ENCODE data around the gene DAD1.
A peak's percentile ranks its signal among the peaks of the same experiment; 100 is the strongest.
"Not testable (repeated sequence)": the region's sequence is repeated elsewhere in the genome, so short reads cannot be mapped to it uniquely, and the experiment has no call there.

The DAD1 gene

GRCh38 chr14:22589096-22589839, at the start of gene DAD1:
DAD1 (minus strand) TSS chr14:22589224; CDS start chr14:22589157, 67 bp downstream.
- peak; percentile 99 for DNase-seq

GRCh38 chr14:22635980-22636379, 47.0 kb upstream of the DAD1 start:
- not testable (repeated sequence) for DNase-seq

- DNase-seq: no peak
Measured at GRCh38 chr14:22634233-22634900, 45.3 kb upstream of the DAD1 start.

GRCh38 chr14:22630486-22630885, 41.5 kb upstream of the DAD1 start:
- DNase-seq: no peak

- DNase-seq: no peak
Measured at GRCh38 chr14:22630066-22630465, 41.0 kb upstream of the DAD1 start.

GRCh38 chr14:22629361-22629760, 40.3 kb upstream of the DAD1 start:
- DNase-seq: no peak

- no peak for DNase-seq
Measured at GRCh38 chr14:22627506-22628263, 38.7 kb upstream of the DAD1 start.

GRCh38 chr14:22626590-22626989, 37.6 kb upstream of the DAD1 start:
- no peak for DNase-seq

- DNase-seq: no peak
Measured at GRCh38 chr14:22623047-22623446, 34.0 kb upstream of the DAD1 start.

- DNase-seq: no peak
Measured at GRCh38 chr14:22622255-22622654, 33.2 kb upstream of the DAD1 start.

- not testable (repeated sequence) for DNase-seq
Measured at GRCh38 chr14:22615765-22616164, 26.7 kb upstream of the DAD1 start.

- DNase-seq: no peak
Measured at GRCh38 chr14:22614240-22614799, 25.3 kb upstream of the DAD1 start.

GRCh38 chr14:22613736-22614239, 24.8 kb upstream of the DAD1 start:
- DNase-seq: no peak

- no peak for DNase-seq
Measured at GRCh38 chr14:22613106-22613695, 24.2 kb upstream of the DAD1 start.

- DNase-seq: no peak
Measured at GRCh38 chr14:22610931-22611330, 21.9 kb upstream of the DAD1 start.

- DNase-seq: no peak
Measured at GRCh38 chr14:22607291-22607690, 18.3 kb upstream of the DAD1 start.

- DNase-seq: no peak
Measured at GRCh38 chr14:22606380-22606779, 17.4 kb upstream of the DAD1 start.

GRCh38 chr14:22602862-22603261, 13.8 kb upstream of the DAD1 start:
- no peak for DNase-seq

GRCh38 chr14:22601996-22602395, 13.0 kb upstream of the DAD1 start:
- no peak for DNase-seq

- no peak for DNase-seq
Measured at GRCh38 chr14:22601456-22601855, 12.4 kb upstream of the DAD1 start.

GRCh38 chr14:22600027-22600426, 11.0 kb upstream of the DAD1 start:
- no peak for DNase-seq

- no peak for DNase-seq
Measured at GRCh38 chr14:22599349-22599748, 10.3 kb upstream of the DAD1 start.

- peak; percentile 51 for DNase-seq
Measured at GRCh38 chr14:22598896-22599244, 9.8 kb upstream of the DAD1 start.
